Measurements from ENCODE around the gene ITGA1. TPM values are rescaled to one million over a fixed set of nuclear protein-coding genes. Genes with fewer than 3 reads are reported as not detected.

The ITGA1 gene
- total RNA-seq, 1 donor from 2014 or later: 2.5 TPM

DNA sequence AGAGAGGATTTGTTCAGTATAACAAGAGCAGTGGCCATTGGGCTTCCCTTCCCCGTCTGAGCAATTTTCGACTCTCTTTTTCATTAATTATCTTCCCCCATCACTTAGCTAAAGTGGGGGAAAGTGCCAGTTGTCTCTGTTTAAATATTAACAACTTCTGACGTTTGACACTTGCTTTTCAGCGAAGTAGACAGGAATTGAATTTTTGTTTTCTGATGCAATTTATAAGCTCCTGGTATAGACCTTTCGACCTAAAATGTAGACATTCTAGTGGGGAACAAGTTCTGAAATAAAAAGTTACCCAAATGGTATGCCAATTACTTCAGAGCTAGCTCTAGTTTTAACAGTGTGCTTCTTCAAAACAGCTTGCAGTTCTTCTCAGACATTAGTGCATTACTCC is 100.6 kb downstream of the ITGA1 start:
- H3K4me1 Mint-ChIP-seq (ENCODE audit: low read depth): no peaks in the 10 kb centered on the region
- no peak overlapping the region for H3K27ac Mint-ChIP-seq
- H3K9me3 Mint-ChIP-seq: no peaks in the 10 kb centered on the region
- peaks cover 3% of the 10 kb centered on the region for H3K36me3 Mint-ChIP-seq (ENCODE audit: low read depth)
- H3K4me3 Mint-ChIP-seq: no peak overlapping the region
- DNase-seq (ENCODE audit: low spot score): no peak
- intact Hi-C loops (cut with micrococcal nuclease): no loop called here
- H3K27me3 Mint-ChIP-seq (ENCODE audit: insufficient read depth): peaks cover 2% of the 10 kb centered on the region

DNA sequence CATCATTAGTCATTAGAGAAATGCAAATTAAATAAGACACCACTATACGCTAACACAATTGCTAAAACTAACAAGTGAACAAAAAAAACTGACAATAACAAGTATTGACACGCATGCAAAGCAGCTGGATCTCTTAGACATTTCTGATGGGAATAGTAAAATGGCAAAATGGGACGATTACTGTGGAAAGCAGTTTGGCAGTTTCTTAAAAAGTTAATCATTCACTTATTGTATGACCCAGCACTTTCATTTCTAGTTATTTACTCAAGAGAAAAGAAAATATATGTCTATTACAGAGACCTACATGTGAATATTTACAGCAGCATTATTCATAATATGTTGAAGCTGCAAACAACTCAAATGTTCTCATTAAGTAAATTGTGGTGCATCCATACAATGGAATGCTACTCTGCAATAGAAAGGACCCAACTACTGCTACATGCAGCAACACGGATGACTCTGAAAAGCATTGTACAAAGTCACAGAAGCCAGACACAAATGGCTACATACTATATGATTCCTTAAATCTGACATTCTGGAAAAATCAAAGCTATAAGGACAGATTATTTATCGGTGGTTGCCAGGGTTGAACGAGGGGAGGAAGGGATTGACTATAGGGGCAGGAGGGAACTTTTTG is 104.6 kb downstream of the ITGA1 start:
- no peaks in the 10 kb centered on the region for H3K9me3 Mint-ChIP-seq
- DNase-seq (ENCODE audit: low spot score): no peak
- H3K27ac Mint-ChIP-seq: no peak overlapping the region
- no peaks in the 10 kb centered on the region for H3K4me1 Mint-ChIP-seq (ENCODE audit: low read depth)
- peaks cover 3% of the 10 kb centered on the region for H3K36me3 Mint-ChIP-seq (ENCODE audit: low read depth)
- no peak overlapping the region for H3K4me3 Mint-ChIP-seq
- intact Hi-C loops (cut with micrococcal nuclease): no loop called here
- peaks cover 13% of the 10 kb centered on the region for H3K27me3 Mint-ChIP-seq (ENCODE audit: insufficient read depth)

DNA sequence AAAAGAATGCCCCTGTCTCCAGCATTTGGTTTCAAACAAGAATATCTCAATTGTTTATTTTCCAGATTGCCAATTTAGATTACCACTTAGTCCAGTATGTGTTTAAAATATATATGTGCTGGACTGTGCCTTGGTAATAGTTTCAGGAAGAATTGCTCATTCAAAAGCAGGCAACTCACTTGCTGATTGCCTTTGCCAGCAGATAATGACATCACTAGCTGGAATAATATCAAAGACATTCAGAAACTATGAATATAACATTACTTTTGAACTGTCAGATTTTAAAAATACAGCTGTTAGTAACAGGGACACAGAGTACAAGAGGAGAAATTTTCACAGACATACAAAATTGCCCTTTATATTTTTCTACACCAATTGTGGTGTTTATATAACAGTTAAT is 105.4 kb downstream of the ITGA1 start:
- intact Hi-C loops (cut with micrococcal nuclease): no loop called here
- Mint-ChIP-seq H3K4me3 (no peak overlapping the region), H3K36me3 (ENCODE audit: low read depth) (peaks cover under 1% of the 10 kb centered on the region), H3K9me3 (no peaks in the 10 kb centered on the region), H3K27me3 (ENCODE audit: insufficient read depth) (peaks cover 13% of the 10 kb centered on the region), H3K4me1 (ENCODE audit: low read depth) (no peaks in the 10 kb centered on the region), H3K27ac (no peak overlapping the region)
- no peak for DNase-seq (ENCODE audit: low spot score)

DNA sequence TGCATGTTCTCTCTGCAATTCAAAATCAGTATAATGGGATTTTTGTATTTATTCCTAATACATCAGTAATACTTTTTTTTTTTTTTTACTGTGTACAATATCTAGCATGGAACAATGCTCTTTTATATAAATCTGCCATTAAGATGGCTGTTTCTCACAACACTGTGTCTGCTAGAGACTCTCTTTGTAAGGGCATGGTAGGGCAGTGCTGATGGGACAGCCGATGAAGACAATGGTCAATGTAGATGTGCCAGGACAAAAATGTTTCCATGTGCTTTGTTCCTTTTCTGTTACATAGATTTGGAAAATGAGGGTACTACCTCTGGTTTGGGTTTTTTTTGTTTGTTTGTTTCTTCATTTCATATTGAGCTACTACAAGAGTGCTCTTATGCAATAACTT is 106.1 kb downstream of the ITGA1 start:
- intact Hi-C loops (cut with micrococcal nuclease): no loop called here
- no peaks in the 10 kb centered on the region for H3K36me3 Mint-ChIP-seq (ENCODE audit: low read depth)
- H3K27me3 Mint-ChIP-seq (ENCODE audit: insufficient read depth): peaks cover 13% of the 10 kb centered on the region
- no peak overlapping the region for H3K4me3 Mint-ChIP-seq
- no peaks in the 10 kb centered on the region for H3K4me1 Mint-ChIP-seq (ENCODE audit: low read depth)
- H3K27ac Mint-ChIP-seq: no peak overlapping the region
- DNase-seq (ENCODE audit: low spot score): no peak
- no peaks in the 10 kb centered on the region for H3K9me3 Mint-ChIP-seq

- Mint-ChIP-seq H3K36me3 (ENCODE audit: low read depth) (no peaks in the 10 kb centered on the region), H3K27ac (no peak overlapping the region), H3K9me3 (no peaks in the 10 kb centered on the region), H3K4me1 (ENCODE audit: low read depth) (no peaks in the 10 kb centered on the region), H3K4me3 (no peak overlapping the region), H3K27me3 (ENCODE audit: insufficient read depth) (peaks cover 13% of the 10 kb centered on the region)
- no peak for DNase-seq (ENCODE audit: low spot score)
- intact Hi-C loops (cut with micrococcal nuclease): no loop called here
These were observed 106.7 kb downstream of the ITGA1 start for GRCh38 chr5:52894451-52894850.

DNA sequence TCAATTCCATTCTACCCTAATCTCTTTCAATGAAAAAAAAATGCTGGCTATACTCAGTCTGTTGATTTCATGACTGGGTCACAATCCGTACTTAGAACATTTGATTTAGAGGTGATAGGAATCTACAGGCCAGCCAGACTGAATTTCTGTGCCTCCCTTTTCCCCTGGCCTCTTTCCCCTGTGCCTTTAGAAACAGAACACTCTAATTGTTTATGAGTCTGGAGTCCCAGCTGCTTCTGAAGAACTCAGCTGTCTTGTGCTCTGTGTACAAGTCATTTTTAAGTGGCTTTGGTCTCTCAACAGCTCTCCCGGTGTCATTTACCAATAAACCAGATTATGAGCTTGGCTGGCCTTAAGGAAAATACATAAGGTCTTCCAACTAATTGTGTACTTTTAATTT is 107.4 kb downstream of the ITGA1 start:
- no peak overlapping the region for H3K4me3 Mint-ChIP-seq
- H3K4me1 Mint-ChIP-seq (ENCODE audit: low read depth): no peaks in the 10 kb centered on the region
- peaks cover 13% of the 10 kb centered on the region for H3K27me3 Mint-ChIP-seq (ENCODE audit: insufficient read depth)
- H3K36me3 Mint-ChIP-seq (ENCODE audit: low read depth): no peaks in the 10 kb centered on the region
- DNase-seq (ENCODE audit: low spot score): no peak
- no peak overlapping the region for H3K27ac Mint-ChIP-seq
- intact Hi-C loops (cut with micrococcal nuclease): no loop called here
- no peaks in the 10 kb centered on the region for H3K9me3 Mint-ChIP-seq

GRCh38 chr5:52895572-52896413 is 108.1 kb downstream of the ITGA1 start:
- no peak overlapping the region for H3K4me3 Mint-ChIP-seq
- intact Hi-C loops (cut with micrococcal nuclease): no loop called here
- H3K9me3 Mint-ChIP-seq: no peaks in the 10 kb centered on the region
- H3K36me3 Mint-ChIP-seq (ENCODE audit: low read depth): no peaks in the 10 kb centered on the region
- H3K4me1 Mint-ChIP-seq (ENCODE audit: low read depth): no peaks in the 10 kb centered on the region
- DNase-seq (ENCODE audit: low spot score): no peak
- no peak overlapping the region for H3K27ac Mint-ChIP-seq
- H3K27me3 Mint-ChIP-seq (ENCODE audit: insufficient read depth): peaks cover 13% of the 10 kb centered on the region

GRCh38 chr5:52896534-52897237 is 109.0 kb downstream of the ITGA1 start:
- H3K4me3 Mint-ChIP-seq: no peak overlapping the region
- no peaks in the 10 kb centered on the region for H3K9me3 Mint-ChIP-seq
- intact Hi-C loops (cut with micrococcal nuclease): no loop called here
- H3K27ac Mint-ChIP-seq: no peak overlapping the region
- DNase-seq (ENCODE audit: low spot score): no peak
- H3K27me3 Mint-ChIP-seq (ENCODE audit: insufficient read depth): peaks cover 13% of the 10 kb centered on the region
- no peaks in the 10 kb centered on the region for H3K4me1 Mint-ChIP-seq (ENCODE audit: low read depth)
- no peaks in the 10 kb centered on the region for H3K36me3 Mint-ChIP-seq (ENCODE audit: low read depth)

DNA sequence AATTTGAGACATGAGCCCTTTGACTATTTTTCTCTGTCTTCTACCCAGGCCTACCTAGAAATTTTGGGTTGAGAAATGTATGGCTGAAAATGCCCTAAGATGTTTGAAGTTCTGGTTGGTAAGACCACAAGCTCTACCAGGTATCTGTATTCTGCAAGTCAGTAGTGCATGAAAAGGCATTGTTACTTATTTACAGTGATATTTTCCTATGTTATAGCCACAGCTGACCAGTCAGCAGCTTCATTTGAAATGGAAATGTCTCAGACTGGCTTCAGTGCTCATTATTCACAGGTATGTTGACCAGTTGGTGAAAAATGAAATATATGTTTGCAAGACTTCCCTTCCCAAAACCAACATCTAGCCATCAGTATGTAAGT is 109.5 kb downstream of the ITGA1 start:
- H3K36me3 Mint-ChIP-seq (ENCODE audit: low read depth): no peaks in the 10 kb centered on the region
- H3K27me3 Mint-ChIP-seq (ENCODE audit: insufficient read depth): peaks cover 12% of the 10 kb centered on the region
- no peak overlapping the region for H3K4me3 Mint-ChIP-seq
- H3K4me1 Mint-ChIP-seq (ENCODE audit: low read depth): no peaks in the 10 kb centered on the region
- intact Hi-C loops (cut with micrococcal nuclease): no loop called here
- H3K27ac Mint-ChIP-seq: no peak overlapping the region
- no peak for DNase-seq (ENCODE audit: low spot score)
- no peaks in the 10 kb centered on the region for H3K9me3 Mint-ChIP-seq

DNA sequence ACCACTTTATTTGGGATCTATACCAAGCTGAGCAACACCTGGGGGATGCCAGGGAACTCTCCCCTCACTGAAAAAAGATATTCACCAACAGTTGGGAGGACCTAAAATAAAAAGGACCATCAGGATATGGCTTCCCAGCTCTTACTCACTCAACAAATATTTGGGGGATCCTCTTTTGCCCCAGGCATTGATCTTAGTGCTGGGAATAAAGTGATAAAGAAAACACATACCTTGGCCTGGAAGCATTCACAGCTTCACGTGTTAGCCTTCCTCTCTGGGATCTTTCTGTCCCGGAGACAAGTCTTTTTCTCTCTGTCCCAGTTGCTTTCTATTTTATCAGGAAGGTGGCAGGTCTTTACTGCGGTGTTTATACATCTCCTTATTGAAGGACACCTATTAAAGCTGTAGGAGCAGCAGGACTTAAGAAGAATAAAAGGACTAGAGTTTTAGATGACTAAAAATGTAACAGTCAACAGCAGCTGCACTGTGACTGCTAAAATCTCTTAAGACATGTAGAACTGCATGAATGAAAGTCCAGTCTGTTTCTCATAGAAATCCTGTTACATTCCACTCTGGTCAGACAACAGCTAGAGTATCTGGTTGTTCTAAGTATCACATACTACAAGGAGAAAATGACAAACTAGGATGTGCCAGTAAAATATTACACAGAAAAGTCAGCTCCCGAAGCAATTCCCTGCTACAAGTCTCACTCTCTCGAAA is 111.4 kb downstream of the ITGA1 start:
- Mint-ChIP-seq H3K27me3 (ENCODE audit: insufficient read depth) (peaks cover 7% of the 10 kb centered on the region), H3K4me3 (no peak overlapping the region), H3K9me3 (no peaks in the 10 kb centered on the region), H3K4me1 (ENCODE audit: low read depth) (no peaks in the 10 kb centered on the region), H3K36me3 (ENCODE audit: low read depth) (peaks cover 4% of the 10 kb centered on the region), H3K27ac (no peak overlapping the region)
- intact Hi-C loops (cut with micrococcal nuclease): no loop called here
- no peak for DNase-seq (ENCODE audit: low spot score)

- Mint-ChIP-seq H3K36me3 (ENCODE audit: low read depth) (peaks cover 4% of the 10 kb centered on the region), H3K27ac (no peak overlapping the region), H3K27me3 (ENCODE audit: insufficient read depth) (peaks cover 4% of the 10 kb centered on the region), H3K9me3 (no peaks in the 10 kb centered on the region), H3K4me3 (no peak overlapping the region), H3K4me1 (ENCODE audit: low read depth) (no peaks in the 10 kb centered on the region)
- DNase-seq (ENCODE audit: low spot score): no peak
- intact Hi-C loops (cut with micrococcal nuclease): no loop called here
These were observed 115.4 kb downstream of the ITGA1 start for GRCh38 chr5:52903142-52903541.

DNA sequence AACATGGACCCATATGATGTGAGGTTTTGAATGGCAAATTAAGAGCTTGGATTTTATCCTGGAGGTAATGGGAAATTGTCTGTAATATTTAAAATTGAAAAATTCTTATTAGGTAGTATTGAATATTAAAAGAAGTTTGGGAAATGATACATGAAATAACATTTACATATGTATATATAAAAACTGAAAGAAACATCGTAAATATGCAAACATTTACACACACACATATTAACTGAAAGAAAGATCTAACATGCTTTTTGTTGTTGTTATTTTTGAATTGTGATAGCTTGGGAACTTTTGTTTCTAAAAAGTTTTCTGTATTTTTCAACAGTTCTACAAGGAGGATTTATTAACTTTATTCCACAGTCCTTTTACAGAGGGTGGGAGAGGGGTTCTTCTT is 118.6 kb downstream of the ITGA1 start:
- H3K27ac Mint-ChIP-seq: no peak overlapping the region
- no peak overlapping the region for H3K4me3 Mint-ChIP-seq
- intact Hi-C loops (cut with micrococcal nuclease): no loop called here
- no peak for DNase-seq (ENCODE audit: low spot score)
- H3K36me3 Mint-ChIP-seq (ENCODE audit: low read depth): peaks cover 4% of the 10 kb centered on the region
- H3K9me3 Mint-ChIP-seq: no peaks in the 10 kb centered on the region
- no peaks in the 10 kb centered on the region for H3K4me1 Mint-ChIP-seq (ENCODE audit: low read depth)
- peaks cover 4% of the 10 kb centered on the region for H3K27me3 Mint-ChIP-seq (ENCODE audit: insufficient read depth)

DNA sequence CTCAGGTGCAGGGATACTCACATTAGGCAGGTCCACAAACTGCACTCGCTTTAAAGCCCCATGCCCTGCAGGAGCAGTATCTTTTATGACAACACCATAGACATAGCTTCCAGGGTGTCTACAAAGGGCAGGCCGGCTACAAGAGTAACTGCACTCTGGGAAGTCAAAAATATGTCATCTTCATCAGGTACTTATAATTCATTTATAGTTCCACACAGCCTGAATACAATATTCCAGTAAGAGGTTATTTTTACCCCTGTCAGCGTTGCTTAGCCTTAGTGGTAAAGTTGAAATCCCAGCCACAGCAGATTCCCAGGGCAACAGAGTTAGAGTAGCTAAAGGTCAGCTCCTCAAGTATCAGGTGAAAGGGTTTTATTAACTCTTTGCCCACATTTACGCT is 119.1 kb downstream of the ITGA1 start:
- no peaks in the 10 kb centered on the region for H3K4me1 Mint-ChIP-seq (ENCODE audit: low read depth)
- H3K36me3 Mint-ChIP-seq (ENCODE audit: low read depth): peaks cover 4% of the 10 kb centered on the region
- intact Hi-C loops (cut with micrococcal nuclease): no loop called here
- no peak overlapping the region for H3K27ac Mint-ChIP-seq
- H3K4me3 Mint-ChIP-seq: no peak overlapping the region
- DNase-seq (ENCODE audit: low spot score): no peak
- peaks cover 4% of the 10 kb centered on the region for H3K27me3 Mint-ChIP-seq (ENCODE audit: insufficient read depth)
- no peaks in the 10 kb centered on the region for H3K9me3 Mint-ChIP-seq

Measured in activated T-helper 1 cell treated with anti-CD3 and anti-CD28 coated beads, Interleukin-12 subunit alpha, Interleukin-12 subunit beta, Interleukin-2, Interleukin-4 antibody, amounts not matched to agents 30 ng/mL and 10 ng/mL and 1 ng/mL, durations not matched to agents 14 hours and 24 hours and 36 hours (primary cell).